ENCODE results near the gene TLE1.

The TLE1 gene

GRCh38 chr9:81573415-81574321 lies 115.7 kb downstream of the TLE1 start:
- DNase-seq, result no peak

GRCh38 chr9:81570083-81570482 lies 119.3 kb downstream of the TLE1 start:
- no peak for DNase-seq

GRCh38 chr9:81566074-81566698 lies 123.2 kb downstream of the TLE1 start:
- no peak for DNase-seq

GRCh38 chr9:81565609-81566008 lies 123.7 kb downstream of the TLE1 start:
- no peak for DNase-seq

GRCh38 chr9:81565144-81565543 lies 124.2 kb downstream of the TLE1 start:
- DNase-seq, result no peak

- no peak for DNase-seq
These were observed 124.7 kb downstream of the TLE1 start for GRCh38 chr9:81564632-81565031.

- no peak for DNase-seq
These were observed 125.6 kb downstream of the TLE1 start for GRCh38 chr9:81563739-81564138.

GRCh38 chr9:81563020-81563407 lies 126.3 kb downstream of the TLE1 start:
- no peak for DNase-seq

- DNase-seq, result no peak
These were observed 126.9 kb downstream of the TLE1 start for GRCh38 chr9:81562231-81563019.

- DNase-seq, result no peak
These were observed 128.3 kb downstream of the TLE1 start for GRCh38 chr9:81560851-81561732.

GRCh38 chr9:81559709-81560108 lies 129.6 kb downstream of the TLE1 start:
- no peak for DNase-seq

GRCh38 chr9:81559197-81559596 lies 130.2 kb downstream of the TLE1 start:
- DNase-seq, result no peak

GRCh38 chr9:81558091-81558830 lies 131.1 kb downstream of the TLE1 start:
- DNase-seq, result peak; percentile 27

- DNase-seq, result no peak
These were observed 131.8 kb downstream of the TLE1 start for GRCh38 chr9:81557452-81558090.

- DNase-seq, result no peak
These were observed 132.4 kb downstream of the TLE1 start for GRCh38 chr9:81556923-81557322.

- no peak for DNase-seq
These were observed 136.8 kb downstream of the TLE1 start for GRCh38 chr9:81552581-81552991.

- DNase-seq, result no peak
These were observed 139.2 kb downstream of the TLE1 start for GRCh38 chr9:81550207-81550583.

GRCh38 chr9:81549500-81550206 lies 139.7 kb downstream of the TLE1 start:
- peak; percentile 23 for DNase-seq

- DNase-seq, result no peak
These were observed 140.4 kb downstream of the TLE1 start for GRCh38 chr9:81548911-81549310.

- DNase-seq, result no peak
These were observed 142.9 kb downstream of the TLE1 start for GRCh38 chr9:81546489-81546888.

- DNase-seq, result no peak
These were observed 145.7 kb downstream of the TLE1 start for GRCh38 chr9:81543695-81544094.

All from DMS53 (cell line).